HG03196 (cell line): Measurements from ENCODE around the gene PARP11.
A peak's percentile ranks its signal among the peaks of the same experiment; 100 is the strongest.

ENCODE experiments used
- ATAC-seq: cut with Tn5 transposase; IDR thresholded peaks from one replicate; pipeline ENCODE4 v1.9.1; 2021; ENCODE audit not compliant: unreplicated experiment

The PARP11 gene, protein sequence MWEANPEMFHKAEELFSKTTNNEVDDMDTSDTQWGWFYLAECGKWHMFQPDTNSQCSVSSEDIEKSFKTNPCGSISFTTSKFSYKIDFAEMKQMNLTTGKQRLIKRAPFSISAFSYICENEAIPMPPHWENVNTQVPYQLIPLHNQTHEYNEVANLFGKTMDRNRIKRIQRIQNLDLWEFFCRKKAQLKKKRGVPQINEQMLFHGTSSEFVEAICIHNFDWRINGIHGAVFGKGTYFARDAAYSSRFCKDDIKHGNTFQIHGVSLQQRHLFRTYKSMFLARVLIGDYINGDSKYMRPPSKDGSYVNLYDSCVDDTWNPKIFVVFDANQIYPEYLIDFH

DNA sequence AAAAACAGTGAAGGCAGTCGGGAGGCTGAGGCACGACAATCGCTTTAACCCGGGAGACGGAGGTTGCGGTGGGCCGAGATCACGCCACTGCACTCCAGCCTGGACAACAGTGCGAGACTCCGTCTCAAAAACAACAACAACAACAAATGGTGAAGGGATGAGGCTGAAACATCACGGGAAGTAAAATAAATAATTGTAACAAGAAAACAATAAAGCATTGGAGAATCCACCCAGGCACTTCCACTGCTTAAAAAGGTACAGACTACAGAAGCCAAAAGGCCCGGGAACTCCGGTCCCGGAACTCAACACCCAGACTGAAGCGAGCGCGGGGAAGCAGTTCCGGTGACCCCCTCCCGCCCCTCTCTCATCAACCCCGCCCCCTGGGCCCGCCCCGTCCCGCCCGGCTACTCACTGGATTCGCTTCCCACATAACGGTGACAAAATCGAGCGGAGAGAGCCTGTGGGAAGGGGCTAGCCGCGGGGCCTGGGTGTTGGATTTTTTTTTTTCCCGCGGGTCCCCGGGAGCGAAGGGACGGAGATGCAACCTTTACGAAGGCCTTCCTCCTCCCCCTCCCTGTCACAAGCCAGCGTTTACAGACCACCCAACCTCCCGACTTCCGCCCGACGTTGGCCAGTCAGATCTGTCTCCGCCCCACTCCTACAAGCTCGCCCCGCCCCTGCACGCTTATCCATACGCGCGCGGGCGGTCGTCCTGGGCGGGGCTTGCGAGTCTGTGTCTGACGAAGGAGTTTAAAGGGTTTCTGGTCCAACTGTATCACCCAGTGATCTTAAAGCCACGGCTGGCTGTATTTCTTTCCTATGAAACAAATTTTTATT is at the start of gene PARP11:
Gene PARP11, minus strand, starts transcription at position 600 of the 837 bp plus-strand sequence. Its CDS starts 170 bp downstream, at position 430.
- peak; percentile 95 for ATAC-seq

- no peak for ATAC-seq
Measured at GRCh38 chr12:3922033-3922432, 48.8 kb upstream of the PARP11 start.

GRCh38 chr12:3921526-3921925 is 48.3 kb upstream of the PARP11 start:
- no peak for ATAC-seq

- no peak for ATAC-seq
Measured at GRCh38 chr12:3921151-3921471, 47.9 kb upstream of the PARP11 start.

GRCh38 chr12:3920351-3921150 is 47.4 kb upstream of the PARP11 start:
- no peak for ATAC-seq

GRCh38 chr12:3913278-3913677 is 40.1 kb upstream of the PARP11 start:
- no peak for ATAC-seq

DNA sequence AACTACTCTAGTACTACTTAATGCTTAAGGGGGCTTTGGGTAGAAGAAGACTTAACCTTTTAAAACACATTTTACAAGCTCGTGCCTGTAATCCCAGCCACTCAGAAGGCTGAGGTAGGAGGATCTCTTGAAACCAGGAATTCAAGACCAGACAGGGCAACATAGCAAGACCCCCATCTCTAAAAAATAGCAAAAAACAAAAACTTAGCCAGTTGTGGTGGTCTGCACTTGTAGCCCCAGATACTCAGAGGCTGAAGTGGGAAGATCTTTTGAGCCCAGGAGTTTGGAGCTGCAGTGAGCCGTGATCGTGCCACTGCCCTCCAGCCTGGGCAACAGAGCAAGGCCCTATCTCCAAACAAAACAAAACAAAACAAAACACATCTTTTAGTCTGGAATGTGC is 39.7 kb upstream of the PARP11 start:
- no peak for ATAC-seq

GRCh38 chr12:3911409-3911808 is 38.2 kb upstream of the PARP11 start:
- ATAC-seq, result no peak

DNA sequence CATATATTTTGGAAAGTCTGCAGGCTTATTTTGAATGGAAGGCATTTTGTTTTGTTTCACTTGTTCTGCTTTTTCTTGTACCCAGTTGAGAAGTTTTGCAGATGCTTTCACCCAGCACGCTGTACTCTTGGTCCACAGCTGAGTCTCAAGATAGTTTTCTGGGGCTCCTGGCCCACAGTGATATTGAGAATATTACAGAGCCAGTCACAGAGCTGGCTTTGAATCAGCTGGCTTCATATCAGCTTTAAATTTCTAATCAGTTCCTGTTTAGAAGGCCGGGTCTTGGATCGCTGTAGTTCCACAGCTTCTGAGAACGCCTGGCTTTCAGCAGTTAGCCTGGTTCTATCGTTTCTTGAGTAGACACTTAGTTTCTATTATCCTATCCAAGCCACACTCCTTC is 32.5 kb upstream of the PARP11 start:
- ATAC-seq, result no peak

GRCh38 chr12:3904999-3905398 is 31.8 kb upstream of the PARP11 start:
- no peak for ATAC-seq

DNA sequence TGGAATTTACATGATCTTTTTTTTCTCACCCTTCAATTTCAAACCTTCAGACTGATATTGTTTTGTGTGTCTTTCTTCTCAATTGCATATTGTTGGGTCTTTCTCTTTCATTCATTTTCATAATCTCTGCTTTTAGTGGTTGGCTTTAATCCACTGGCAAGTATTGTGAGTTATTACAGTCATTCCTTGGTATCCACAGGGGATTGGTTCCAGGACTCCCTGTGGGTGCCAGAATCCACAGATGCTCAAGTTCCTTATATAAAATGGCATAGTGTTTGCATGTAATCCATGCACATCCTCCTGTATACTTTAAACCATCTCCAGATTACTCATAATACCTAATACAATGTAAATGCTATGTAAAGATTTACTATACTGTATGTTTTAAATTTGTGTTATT is 29.7 kb upstream of the PARP11 start:
- no peak for ATAC-seq

DNA sequence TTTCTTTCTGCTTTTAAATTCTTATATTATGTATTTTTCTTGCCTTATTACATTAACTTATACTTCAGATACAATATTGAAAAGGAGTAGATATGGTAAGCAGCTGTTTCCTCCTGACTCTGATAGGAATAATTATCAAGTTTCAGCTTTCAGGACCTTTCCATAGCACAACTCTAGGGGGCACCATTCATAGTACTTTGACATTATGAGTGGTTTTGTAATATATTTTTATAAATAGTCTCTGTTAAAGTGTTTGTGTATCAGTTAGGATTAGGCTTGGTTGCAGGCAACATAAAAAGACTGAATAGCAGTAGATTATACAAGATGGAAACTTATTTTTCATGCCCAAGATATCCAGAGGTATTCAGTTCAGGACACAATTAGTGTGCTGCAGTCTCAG is 27.9 kb upstream of the PARP11 start:
- ATAC-seq, result no peak

DNA sequence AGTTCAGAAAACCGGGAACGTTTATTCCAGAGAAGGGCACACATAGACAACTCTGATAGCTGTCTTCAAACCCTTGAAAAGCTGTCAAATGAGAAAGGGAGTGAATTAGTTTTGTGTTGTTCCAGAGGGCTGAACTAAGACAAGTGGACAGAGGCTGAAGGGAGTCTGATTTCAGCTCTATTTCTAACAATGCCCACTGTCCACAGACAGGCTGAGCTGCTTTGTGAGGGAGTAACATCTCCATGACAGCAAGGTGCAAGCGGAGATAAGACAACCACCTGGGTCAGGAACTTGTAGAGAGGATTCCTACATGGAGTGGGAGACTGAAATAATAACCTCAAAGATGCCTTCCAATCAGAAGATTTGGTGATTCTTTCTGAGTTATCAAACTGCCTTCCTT is 25.6 kb upstream of the PARP11 start:
- ATAC-seq, result no peak

DNA sequence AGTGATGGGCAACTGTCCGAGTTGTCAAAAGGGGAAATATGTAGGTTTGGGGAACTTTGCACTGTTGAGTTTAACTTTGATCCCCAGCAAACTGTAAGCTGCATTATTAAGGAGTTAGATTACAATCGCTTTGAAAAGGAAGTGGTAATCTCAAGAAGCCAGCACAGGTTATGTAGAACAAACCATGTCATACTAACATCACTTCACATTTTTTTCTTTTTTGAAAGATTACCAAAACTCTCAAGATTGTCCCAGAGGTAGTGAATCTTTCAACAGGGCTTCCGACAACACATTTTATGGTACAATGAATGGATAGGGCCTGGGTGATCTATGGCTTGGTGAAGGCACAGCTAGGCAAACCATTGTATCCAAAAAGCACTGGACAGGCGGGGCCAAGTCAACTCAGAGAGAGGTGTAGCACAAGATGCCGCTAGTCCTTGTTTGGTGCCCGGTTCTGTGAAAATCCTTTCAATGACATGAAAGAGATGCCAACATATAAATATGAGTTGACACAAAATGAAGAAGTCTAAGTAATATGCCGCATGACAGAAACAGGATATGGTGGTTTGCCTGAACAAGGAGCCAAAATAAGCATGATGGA is 24.3 kb upstream of the PARP11 start:
- ATAC-seq, result no peak

DNA sequence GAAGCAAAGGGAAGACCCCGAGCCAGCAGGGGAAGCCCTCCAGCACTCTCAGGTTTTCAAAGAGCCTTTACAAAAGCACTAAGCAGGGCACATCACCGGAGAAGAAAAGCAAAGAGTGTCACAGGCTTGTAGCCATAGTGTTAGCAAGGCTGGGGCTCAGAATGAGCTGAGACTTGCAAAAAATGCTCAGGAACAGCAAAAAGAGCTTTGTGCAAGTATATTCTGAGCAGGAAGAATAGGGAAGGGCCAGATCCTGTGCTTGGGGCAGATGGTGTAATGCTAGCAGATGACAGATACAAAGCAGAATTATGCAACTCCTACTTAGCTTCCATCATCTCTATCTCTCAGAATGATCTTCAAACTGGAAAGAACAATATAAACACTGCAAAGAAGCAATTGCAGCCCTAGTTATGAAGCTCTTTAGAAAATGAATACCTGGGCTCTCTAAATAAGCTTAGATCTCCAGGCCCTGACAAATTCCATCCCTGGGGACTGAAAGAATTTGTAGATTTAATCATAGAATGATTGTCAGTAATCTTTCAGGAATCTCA is 23.7 kb upstream of the PARP11 start:
- no peak for ATAC-seq

GRCh38 chr12:3896356-3896755 is 23.2 kb upstream of the PARP11 start:
- no peak for ATAC-seq

GRCh38 chr12:3892631-3893030 is 19.4 kb upstream of the PARP11 start:
- ATAC-seq, result no peak

DNA sequence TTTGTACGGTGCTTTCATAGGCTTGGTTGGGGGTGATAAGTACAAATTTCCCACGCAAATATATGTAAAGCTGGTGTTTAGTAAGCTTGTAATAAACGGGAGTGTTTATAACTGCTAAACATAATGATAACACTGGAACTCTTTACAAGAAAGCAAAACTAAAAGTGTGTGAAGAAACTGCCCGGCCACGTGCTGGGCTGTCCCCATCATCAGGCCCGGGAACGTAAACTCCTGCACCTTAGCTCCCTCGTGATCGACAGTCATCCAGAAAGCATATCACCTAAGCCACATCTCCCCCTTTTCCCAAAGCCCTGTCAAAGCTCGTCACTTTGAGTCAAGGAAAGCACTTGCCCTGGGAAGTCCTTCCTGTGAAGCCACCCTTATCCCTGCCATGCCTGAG is 18.0 kb upstream of the PARP11 start:
- no peak for ATAC-seq

- ATAC-seq, result no peak
Measured at GRCh38 chr12:3888659-3889058, 15.5 kb upstream of the PARP11 start.

GRCh38 chr12:3885277-3886094 is 12.3 kb upstream of the PARP11 start:
- no peak for ATAC-seq
